K562 (cell line): ENCODE measurements around the gene C19orf67. TPM values are rescaled to one million over a fixed set of nuclear protein-coding genes. Genes with fewer than 3 reads are reported as not detected.

Experiments used
- ATAC-seq: fragments of 200-7000 bp; cut with Tn5 transposase; 3 replicates; pipeline ENCODE4 v1.9.1; 2020; ENCODE audit warnings: moderate library complexity
- BruUV-seq: library from RNA; stranded (reverse); fragments of 400-500 nt; replicated peaks from 2 replicates; lab custom pipeline; 2021; lab: Mats Ljungman, UMichigan
- CTCF ChIA-PET: fragments of 300-600 bp; formaldehyde crosslinking; extraction: SDS; loops from one replicate; lab custom pipeline; 2021; ENCODE audit warnings: low intra/inter-chr PET ratio; lab: Yijun Ruan, JAX
- POLR2A ChIA-PET: fragments of 300-600, 350-650 bp; sonication (Branson Sonifier 250); formaldehyde crosslinking; extraction: SDS; loops from one replicate; lab custom pipeline; 2021; ENCODE audit warnings: antibody characterized with exemption, inconsistent platforms; lab: Yijun Ruan, JAX
- DNase-seq, 4 experiments: peaks; one replicate each; pipeline versions ENCODE4 v3.0.0 to v3.0.0-alpha.2; 2011 to 2018; ENCODE audit warnings: low spot score in 3 of 4, mixed read lengths in 3 of 4; ENCODE audit errors: extremely low read depth in 1 of 4
- FAIRE-seq: peaks from 2 replicates; lab custom pipeline; 2011; peaks lifted over from hg19 to GRCh38; lab: Jason Lieb, UNC
- H2AFZ ChIP-seq: 2 replicates; pipeline ENCODE4 v1.6.0; 2011; ENCODE audit warnings: low read depth, low read length, control low read depth, inconsistent platforms
- H3K27ac ChIP-seq: fragments of 200-600 bp; 3 replicates; pipeline ENCODE4 v1.8.0; 2011; ENCODE audit warnings: low read depth, mild to moderate bottlenecking, control low read depth, inconsistent platforms, low read length, moderate library complexity, mixed read lengths; ENCODE audit errors: extremely low read depth
- H3K27me3 ChIP-seq, 2 experiments: fragments of 300-600 bp in 1 of 2; 2 replicates in 1 of 2; 3 replicates in 1 of 2; pipeline versions ENCODE4 v1.6.0 to v1.8.0; 2011; ENCODE audit warnings: inconsistent platforms in 2 of 2, low read length in 2 of 2, mild to moderate bottlenecking in 1 of 2, mixed read lengths in 1 of 2, moderate library complexity in 1 of 2; ENCODE audit not compliant: control insufficient read depth in 2 of 2, insufficient read depth in 2 of 2
- H3K36me3 ChIP-seq: fragments of 300-600 bp; 3 replicates; pipeline ENCODE4 v1.8.0; 2011; ENCODE audit warnings: mild to moderate bottlenecking, low read length, inconsistent platforms; ENCODE audit not compliant: control insufficient read depth, insufficient read depth
- H3K4me1 ChIP-seq, 2 experiments: fragments of 200-600 bp in 1 of 2; replicated peaks in 1 of 2; 2 replicates in 1 of 2; 3 replicates in 1 of 2; pipeline versions ENCODE4 v1.5.1 to v1.8.0; 2011; ENCODE audit warnings: inconsistent platforms in 2 of 2, low read length in 2 of 2, mild to moderate bottlenecking in 1 of 2, mixed read lengths in 1 of 2, moderate library complexity in 1 of 2; ENCODE audit not compliant: control insufficient read depth in 2 of 2, insufficient read depth in 2 of 2
- H3K4me2 ChIP-seq: 2 replicates; pipeline ENCODE4 v1.6.1; 2011; ENCODE audit warnings: low read length, control low read depth, inconsistent platforms, mixed read lengths; ENCODE audit not compliant: insufficient read depth
- H3K4me3 ChIP-seq: fragments of 200-600 bp; sonication (generic), shearing (Covaris generic); 2 replicates; pipeline ENCODE4 v1.5.1; 2016; ENCODE audit warnings: control low read depth, inconsistent platforms
- H3K79me2 ChIP-seq: fragments of 200-600 bp; 3 replicates; pipeline ENCODE4 v1.8.0; 2011; ENCODE audit warnings: low read length, inconsistent platforms; ENCODE audit not compliant: control insufficient read depth, insufficient read depth
- H3K9ac ChIP-seq, 2 experiments: 2 replicates each; pipeline versions ENCODE4 v1.6.0 to v1.6.1; 2011; ENCODE audit warnings: low read depth in 2 of 2, low read length in 2 of 2, control low read depth in 1 of 2, inconsistent platforms in 1 of 2, mild to moderate bottlenecking in 1 of 2, mixed read lengths in 1 of 2; ENCODE audit not compliant: insufficient read depth in 1 of 2
- H3K9me1 ChIP-seq: one replicate; pipeline ENCODE4 v1.6.0; 2011; ENCODE audit warnings: inconsistent platforms, mild to moderate bottlenecking, low read length, moderate library complexity; ENCODE audit not compliant: control insufficient read depth, insufficient read depth
- H3K9me3 ChIP-seq: replicated peaks from 2 replicates; pipeline ENCODE4 v1.5.1; 2011; ENCODE audit warnings: low read depth, low read length, inconsistent platforms; ENCODE audit not compliant: control insufficient read depth, insufficient read depth
- H4K20me1 ChIP-seq: replicated peaks from 2 replicates; pipeline ENCODE4 v1.6.1; 2011; ENCODE audit warnings: low read length, inconsistent platforms, mixed read lengths; ENCODE audit not compliant: control insufficient read depth, insufficient read depth
- CHCHD3 ChIP-seq: fragments of 250-450 bp; sonication (Bioruptor Pico); IDR thresholded peaks from 2 replicates; pipeline ENCODE4 v2.1.2; 2022; ENCODE audit warnings: mild to moderate bottlenecking
- FOXA1 ChIP-seq: fragments of 450-650 bp; IDR thresholded peaks from 2 replicates; pipeline ENCODE4 v1.6.1; 2016; ENCODE audit warnings: mild to moderate bottlenecking, borderline replicate concordance
- GTF2E2 ChIP-seq: fragments of 200-800 bp; sonication (Bioruptor generic); IDR thresholded peaks from 2 replicates; pipeline ENCODE4 v1.6.1; 2016; ENCODE audit warnings: missing genetic modification characterization, missing compliant biosample characterization
- HMBOX1 ChIP-seq: sonication (generic); IDR thresholded peaks from 2 replicates; pipeline ENCODE4 v1.6.1; 2016
- KHSRP ChIP-seq: fragments of 450-650 bp; IDR thresholded peaks from 2 replicates; pipeline ENCODE4 v1.6.1; 2017
- RBM25 ChIP-seq: fragments of 200-400 bp; formaldehyde crosslinking; IDR thresholded peaks from 2 replicates; pipeline ENCODE4 v1.6.1; 2018; ENCODE audit warnings: low read length, low read depth, moderate library complexity; ENCODE audit not compliant: severe bottlenecking
- ZNF395 ChIP-seq: fragments of 200-800 bp; sonication (Bioruptor generic); IDR thresholded peaks from 2 replicates; pipeline ENCODE4 v1.6.1; 2017; ENCODE audit warnings: missing genetic modification characterization, missing compliant biosample characterization
- WGBS: fragments of 100-300 bp; shearing (Covaris generic); methylation state at CpG from one replicate; pipeline ENCODE4 v1.1.6; 2016; ENCODE audit warnings: low coverage, mixed read lengths; ENCODE audit not compliant: insufficient coverage; ENCODE audit errors: missing lambda C conversion rate; 5-methylcytosine and 5-hydroxymethylcytosine counted together
- in situ Hi-C: fragments of 300-500 bp; cut with MboI; formaldehyde crosslinking; loops from 4 replicates; pipeline ENCODE4 v1.15.0; 2018; ENCODE audit warnings: inconsistent platforms, mixed read lengths
- intact Hi-C: fragments of 100-400 bp; cut with micrococcal nuclease; formaldehyde crosslinking; loops from 2 replicates; pipeline ENCODE4 v1.14.2; 2022
- polyA plus RNA-seq, 8 experiments: library from polyadenylated mRNA; depleted of rRNA in 4 of 8; stranded (reverse) in 5 of 8; unstranded in 3 of 8; fragments of >200 nt; fragmentation: Nextera tagmentation in 2 of 8; fragmentation: Illumina TruSeq in 1 of 8; extraction: Ambion mirVana in 2 of 8; extraction: Trizol in 1 of 8; gene quantifications; 2 replicates each; pipeline versions ENCODE4 v1.2.1 to v1.2.3, GENCODE V29; 2011 to 2014; ENCODE audit warnings: inconsistent platforms in 1 of 8, missing spikeins in 1 of 8
- total RNA-seq, 7 experiments: library from RNA; depleted of rRNA in 6 of 7; stranded (reverse); fragments of >200 nt in 6 of 7; fragmentation: Illumina TruSeq in 2 of 7; extraction: Trizol in 2 of 7; gene quantifications; 2 replicates each; pipeline versions ENCODE4 v1.2.1 to v1.2.3, GENCODE V29; 2011 to 2021; ENCODE audit warnings: low replicate concordance in 1 of 7

C19orf67 gene
- total and polyA plus RNA-seq, 9 of the 15 experiments (the other 6 are each of a cell fraction or from before 2014, with no cell fraction given) = 0.29 to 1.8 (median 0.51) TPM; not detected in 3

DNA sequence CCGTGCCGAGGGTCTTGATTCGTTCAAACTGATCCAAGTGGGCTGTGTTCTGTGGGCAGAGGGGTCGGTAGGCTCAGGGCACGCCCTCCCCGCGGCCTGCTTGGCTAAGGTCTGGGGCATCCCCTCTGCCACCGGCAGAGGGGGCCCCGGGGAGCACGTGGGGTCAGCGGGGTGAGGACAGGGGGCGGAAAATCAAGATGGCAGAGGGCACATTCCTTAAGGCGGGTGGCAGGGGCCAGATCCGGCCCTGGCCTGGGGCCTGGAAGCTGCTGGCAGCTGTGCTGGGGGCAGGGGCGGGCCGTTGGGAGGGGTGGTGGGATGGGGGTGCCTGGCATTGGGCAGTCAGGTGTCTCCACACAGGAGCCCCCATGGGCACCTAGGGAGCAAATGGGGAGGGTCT lies 21.3 kb upstream of the C19orf67 start:
- Histone ChIP-seq H3K36me3 (peaks cover 24% of the 10 kb centered on the region; the same call in 2 of the 3 replicates), H3K79me2 (no peaks in the 10 kb centered on the region), H3K4me2 (no peak overlapping the region), H2AFZ (no peak overlapping the region), H3K4me3 (no peak overlapping the region), H3K27me3 (no peaks in the 10 kb centered on the region), H4K20me1 (no peaks in the 10 kb centered on the region), H3K9me1 (no peaks in the 10 kb centered on the region), H3K4me1 (peaks cover 0 to 5% of the 10 kb centered on the region in 2 experiments; a peak in 2 of 5 replicates), H3K9me3 (no peaks in the 10 kb centered on the region), H3K9ac (no peak overlapping the region), H3K27ac (no peak overlapping the region)
- CTCF ChIA-PET = no interaction called here
- WGBS = 95% methylated on average over 12 of the region's 16 CpGs
- intact Hi-C loops (no loop called here), in situ Hi-C loops (no loop called here)
- POLR2A ChIA-PET = no interaction called here
- FAIRE-seq (no peak), ATAC-seq (no peak), DNase-seq (no peak)
- TF ChIP-seq KHSRP (no peak), FOXA1 (no peak), HMBOX1 (no peak)
- BruUV-seq = no TSS peak

- WGBS = 87% methylated on average over 8 of the region's 8 CpGs
- in situ Hi-C loops = no loop called here
- TF ChIP-seq GTF2E2 (tag) (no peak), CHCHD3 (CRISPR knock-in tag) (no peak), ZNF395 (CRISPR knock-in tag) (no peak), RBM25 (no peak)
These were observed 20.1 kb upstream of the C19orf67 start for GRCh38 chr19:14105680-14106079.

More at GRCh38 chr19:14105680-14106079, 20.1 kb upstream of the C19orf67 start:
- DNase-seq (no peak), ATAC-seq (no peak), FAIRE-seq (no peak)
- Histone ChIP-seq H3K9me1 (no peaks in the 10 kb centered on the region), H3K4me3 (no peak overlapping the region), H2AFZ (no peak overlapping the region), H3K4me1 (peaks cover 0 to 3% of the 10 kb centered on the region in 2 experiments; a peak in 2 of 5 replicates), H3K9ac (no peak overlapping the region), H3K27me3 (no peaks in the 10 kb centered on the region), H3K4me2 (no peak overlapping the region), H4K20me1 (no peaks in the 10 kb centered on the region), H3K79me2 (no peaks in the 10 kb centered on the region), H3K9me3 (no peaks in the 10 kb centered on the region), H3K27ac (no peak overlapping the region), H3K36me3 (peaks cover 30% of the 10 kb centered on the region; the same call in 2 of the 3 replicates)
- CTCF ChIA-PET = no interaction called here
- intact Hi-C loops = no loop called here
- POLR2A ChIA-PET = no interaction called here
- no TSS peak for BruUV-seq
